Astrocyte of the cerebellum (primary cell): ENCODE results near the gene USP54.

Source experiments
- DNase-seq: peaks from one replicate; pipeline ENCODE4 v3.0.0-alpha.2; 2011; ENCODE audit warnings: low read depth
- H3K4me3 ChIP-seq: 2 replicates; pipeline ENCODE4 v1.5.1; 2011; ENCODE audit warnings: mild to moderate bottlenecking, low read depth, low read length, moderate library complexity
- in situ Hi-C: cut with HindIII; loops from 2 replicates; pipeline ENCODE4 v1.10.0; 2017; ENCODE audit warnings: low sequenced_read_pairs
- TF ChIP-seq, protein P1 (sequence below): IDR thresholded peaks from 2 replicates; pipeline ENCODE4 v1.5.1; 2012; ENCODE audit warnings: low read length, low read depth, moderate library complexity, mild to moderate bottlenecking; ENCODE audit errors: missing control alignments

Gene USP54

DNA sequence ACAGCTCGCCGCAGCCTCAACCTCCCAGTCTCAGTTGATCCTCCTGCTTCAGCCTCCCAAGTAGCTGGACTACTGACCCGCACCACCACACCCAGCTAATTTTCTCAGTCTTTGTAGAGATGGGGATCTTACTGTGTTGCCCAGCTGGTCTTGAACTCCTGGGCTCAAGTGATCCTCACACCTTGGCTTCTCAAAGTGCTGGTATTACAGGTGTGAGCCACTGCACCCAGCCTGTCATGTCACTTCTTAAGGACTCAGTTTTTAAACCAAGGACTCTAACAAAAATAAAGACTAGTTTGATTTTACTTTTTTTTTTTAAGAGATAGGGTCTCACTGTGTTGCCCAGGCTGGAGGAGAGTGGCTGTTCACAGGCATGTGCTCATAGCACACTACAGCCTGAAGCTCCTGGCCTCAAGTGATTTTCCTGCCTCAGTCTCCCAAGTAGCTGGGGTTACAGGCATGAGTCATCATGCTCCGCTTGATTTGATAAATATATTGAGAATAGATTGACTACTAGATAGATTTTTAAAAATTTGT, 78.9 kb downstream of the USP54 start:
- in situ Hi-C loops, result no loop called here

DNA sequence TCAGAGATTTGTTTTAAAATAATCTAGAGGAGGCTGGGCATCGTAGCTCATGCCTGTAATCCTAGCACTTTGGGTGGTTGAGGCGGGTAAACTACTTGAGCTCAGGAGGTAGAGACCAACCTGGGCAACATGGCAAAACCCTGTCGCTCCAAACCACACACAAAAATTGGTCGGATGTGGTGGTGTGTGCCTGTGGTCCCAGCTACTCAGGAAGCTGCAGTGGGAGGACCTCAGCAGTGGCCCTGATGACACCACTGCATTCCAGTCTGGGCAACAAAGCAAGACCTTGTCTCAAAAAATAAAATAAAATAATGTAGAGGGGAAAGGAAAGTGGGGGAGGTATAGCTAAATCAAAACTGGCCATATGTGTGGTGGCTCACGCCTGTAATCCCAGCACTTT, 81.4 kb downstream of the USP54 start:
- no peak overlapping the region for H3K4me3 ChIP-seq
- in situ Hi-C loops, result no loop called here
- no peak for DNase-seq
- TF ChIP-seq, protein P1, sequence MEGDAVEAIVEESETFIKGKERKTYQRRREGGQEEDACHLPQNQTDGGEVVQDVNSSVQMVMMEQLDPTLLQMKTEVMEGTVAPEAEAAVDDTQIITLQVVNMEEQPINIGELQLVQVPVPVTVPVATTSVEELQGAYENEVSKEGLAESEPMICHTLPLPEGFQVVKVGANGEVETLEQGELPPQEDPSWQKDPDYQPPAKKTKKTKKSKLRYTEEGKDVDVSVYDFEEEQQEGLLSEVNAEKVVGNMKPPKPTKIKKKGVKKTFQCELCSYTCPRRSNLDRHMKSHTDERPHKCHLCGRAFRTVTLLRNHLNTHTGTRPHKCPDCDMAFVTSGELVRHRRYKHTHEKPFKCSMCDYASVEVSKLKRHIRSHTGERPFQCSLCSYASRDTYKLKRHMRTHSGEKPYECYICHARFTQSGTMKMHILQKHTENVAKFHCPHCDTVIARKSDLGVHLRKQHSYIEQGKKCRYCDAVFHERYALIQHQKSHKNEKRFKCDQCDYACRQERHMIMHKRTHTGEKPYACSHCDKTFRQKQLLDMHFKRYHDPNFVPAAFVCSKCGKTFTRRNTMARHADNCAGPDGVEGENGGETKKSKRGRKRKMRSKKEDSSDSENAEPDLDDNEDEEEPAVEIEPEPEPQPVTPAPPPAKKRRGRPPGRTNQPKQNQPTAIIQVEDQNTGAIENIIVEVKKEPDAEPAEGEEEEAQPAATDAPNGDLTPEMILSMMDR, result no peak

More for the DNA sequence above, 78.9 kb downstream of the USP54 start:
- TF ChIP-seq, protein P1, result no peak
- DNase-seq, result no peak
- no peak overlapping the region for H3K4me3 ChIP-seq

DNA sequence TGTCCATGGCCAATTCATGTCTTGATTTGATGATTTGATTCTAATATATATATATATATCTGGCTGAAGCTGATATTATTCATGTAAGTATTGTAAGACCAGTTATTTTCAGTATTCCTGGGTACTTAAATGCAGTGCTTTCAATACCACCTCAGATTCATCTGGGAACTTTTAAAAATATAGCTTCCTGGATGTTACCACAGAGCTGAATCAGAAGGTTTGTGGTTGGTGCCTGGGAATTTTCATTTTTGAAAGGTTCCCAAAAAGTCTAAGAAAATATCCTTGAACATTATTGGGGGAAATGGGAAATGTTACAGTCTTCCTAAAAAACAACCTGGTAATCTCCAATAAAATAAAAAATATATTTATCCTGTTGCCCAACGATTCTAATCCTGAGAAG, 84.7 kb downstream of the USP54 start:
- no peak for DNase-seq
- H3K4me3 ChIP-seq, result no peak overlapping the region
- in situ Hi-C loops, result no loop called here

DNA sequence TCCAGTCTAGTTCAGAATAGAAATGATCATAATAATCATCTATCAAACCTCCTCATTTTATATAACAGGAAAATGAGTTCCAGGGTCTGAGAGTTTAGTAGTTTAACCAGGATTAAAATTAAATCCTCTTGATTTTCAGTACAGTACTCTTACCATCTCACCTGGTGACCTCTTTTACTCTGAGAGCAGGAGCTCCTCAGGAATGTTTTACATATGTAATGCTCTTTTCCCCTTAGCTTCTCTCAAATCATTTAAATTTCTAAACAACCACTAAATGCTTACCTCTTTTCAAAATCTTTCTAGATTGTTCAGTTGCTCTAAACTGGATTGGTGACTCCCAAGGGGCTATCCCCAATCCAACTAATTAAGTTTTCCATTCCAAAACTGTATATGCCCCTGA, 85.1 kb downstream of the USP54 start:
- H3K4me3 ChIP-seq, result no peak overlapping the region
- TF ChIP-seq, protein P1, result no peak
- in situ Hi-C loops, result no loop called here
- no peak for DNase-seq

More for the DNA sequence above, 84.7 kb downstream of the USP54 start:
- TF ChIP-seq, protein P1, result no peak

DNA sequence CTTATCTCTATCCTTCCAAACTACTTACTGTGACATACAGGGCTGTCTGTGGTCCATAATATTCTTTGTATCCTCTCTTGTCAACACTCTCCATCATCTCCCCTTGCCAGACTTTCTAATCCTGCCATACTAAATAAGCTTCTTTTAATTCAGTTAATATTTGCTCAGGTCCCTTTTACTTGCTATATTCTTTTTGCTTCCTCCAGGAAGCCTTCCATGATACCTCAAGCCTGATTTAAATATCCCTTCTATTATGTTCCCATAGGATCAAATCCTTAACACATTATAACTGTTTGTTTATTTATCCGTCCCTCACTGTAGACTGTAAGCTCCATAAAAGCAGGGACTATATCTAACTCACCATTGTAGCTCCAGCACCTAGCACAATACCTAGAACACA, 88.1 kb downstream of the USP54 start:
- in situ Hi-C loops, result no loop called here
- no peak for DNase-seq
- TF ChIP-seq, protein P1, result no peak
- H3K4me3 ChIP-seq, result no peak overlapping the region

DNA sequence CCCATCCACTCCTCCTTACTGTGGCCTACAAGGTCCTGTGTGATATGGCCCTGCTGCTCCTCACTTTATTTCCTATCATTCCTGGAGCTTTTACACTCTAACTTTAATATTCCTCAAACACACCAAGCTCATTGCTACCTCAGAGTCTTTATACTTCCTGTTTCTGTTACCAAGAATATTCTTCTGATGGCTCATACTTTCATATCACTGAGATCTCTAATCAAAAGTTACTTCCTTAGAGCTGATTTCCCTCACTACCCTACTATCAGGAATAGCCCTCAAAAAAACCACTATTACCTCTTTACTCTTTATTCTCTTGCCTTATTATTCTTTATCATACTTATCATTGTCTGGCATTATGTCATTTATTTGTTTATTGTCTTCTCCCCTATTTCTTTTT, 89.5 kb downstream of the USP54 start:
- DNase-seq, result no peak
- TF ChIP-seq, protein P1, result no peak
- in situ Hi-C loops, result no loop called here
- no peak overlapping the region for H3K4me3 ChIP-seq
